NCI-H2107 treated with DMSO at 0.1 percent for 48 hours (cell line): Measurements from ENCODE around the gene PHC2.

ENCODE experiments used
- DNase-seq: peaks from one replicate; lab custom pipeline; 2025; ENCODE audit not compliant: unreplicated experiment; lab: John Stamatoyannopoulos, UW

PHC2 gene

GRCh38 chr1:33424205-33424604 lies 6.7 kb downstream of the PHC2 start:
- DNase-seq = no peak

GRCh38 chr1:33420870-33421775 lies 9.8 kb downstream of the PHC2 start:
- no peak for DNase-seq

- no peak for DNase-seq
Observed at GRCh38 chr1:33418811-33419210, 12.1 kb downstream of the PHC2 start.

- DNase-seq = no peak
Observed at GRCh38 chr1:33414879-33415278, 16.0 kb downstream of the PHC2 start.

- DNase-seq = no peak
Observed at GRCh38 chr1:33410091-33410701, 20.7 kb downstream of the PHC2 start.

GRCh38 chr1:33408093-33408436 lies 22.8 kb downstream of the PHC2 start:
- DNase-seq = no peak

GRCh38 chr1:33407352-33408092 lies 23.4 kb downstream of the PHC2 start:
- DNase-seq = no peak

GRCh38 chr1:33402206-33402605 lies 28.7 kb downstream of the PHC2 start:
- DNase-seq = no peak

- DNase-seq = no peak
Observed at GRCh38 chr1:33401471-33401870, 29.4 kb downstream of the PHC2 start.

GRCh38 chr1:33400153-33400911 lies 30.6 kb downstream of the PHC2 start:
- DNase-seq = no peak

GRCh38 chr1:33399375-33399774 lies 31.5 kb downstream of the PHC2 start:
- DNase-seq = no peak

- DNase-seq = peak; percentile 46
Observed at GRCh38 chr1:33397994-33398393, 32.9 kb downstream of the PHC2 start.

GRCh38 chr1:33397125-33397506 lies 33.8 kb downstream of the PHC2 start:
- DNase-seq = no peak

- no peak for DNase-seq
Observed at GRCh38 chr1:33396188-33397124, 34.4 kb downstream of the PHC2 start.

GRCh38 chr1:33394770-33395169 lies 36.1 kb downstream of the PHC2 start:
- no peak for DNase-seq

- DNase-seq = no peak
Observed at GRCh38 chr1:33393991-33394390, 36.9 kb downstream of the PHC2 start.

- no peak for DNase-seq
Observed at GRCh38 chr1:33393524-33393923, 37.4 kb downstream of the PHC2 start.

GRCh38 chr1:33392639-33393038 lies 38.3 kb downstream of the PHC2 start:
- no peak for DNase-seq

GRCh38 chr1:33392206-33392605 lies 38.7 kb downstream of the PHC2 start:
- no peak for DNase-seq
